ENCODE results near the gene ZNF385B.

ZNF385B gene

DNA sequence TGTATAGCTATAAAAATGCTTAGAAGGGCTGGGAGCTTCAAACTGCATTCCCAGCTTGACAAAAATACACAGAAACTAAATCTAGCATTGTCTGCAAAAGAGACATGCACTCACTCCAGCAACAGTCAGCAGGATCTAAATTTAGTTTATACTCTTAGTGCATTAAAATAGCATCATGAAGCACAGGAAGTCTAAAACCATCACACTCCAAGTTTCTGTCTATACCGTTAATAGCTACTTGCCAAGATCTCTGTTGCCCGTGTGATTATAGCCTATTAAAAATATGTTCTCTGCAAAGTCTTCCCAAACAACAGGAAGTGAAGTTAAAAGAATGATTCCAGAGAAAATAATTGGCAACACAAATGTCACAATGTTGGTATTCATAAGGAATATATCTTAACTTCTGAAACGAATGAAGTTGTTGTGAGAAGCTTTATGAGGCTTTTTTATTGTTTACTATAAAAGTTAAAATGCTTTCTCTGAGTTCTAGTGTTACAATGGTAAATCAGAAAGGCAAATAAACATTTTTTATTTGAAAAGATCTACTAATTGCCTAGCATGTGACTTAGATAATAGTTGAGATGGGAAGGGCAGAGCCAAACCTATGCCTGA is 184.2 kb downstream of the ZNF385B start:
- H3K9me3 ChIP-seq (ENCODE audit: severe bottlenecking): no peaks in the 10 kb centered on the region
- TF ChIP-seq, protein P1, sequence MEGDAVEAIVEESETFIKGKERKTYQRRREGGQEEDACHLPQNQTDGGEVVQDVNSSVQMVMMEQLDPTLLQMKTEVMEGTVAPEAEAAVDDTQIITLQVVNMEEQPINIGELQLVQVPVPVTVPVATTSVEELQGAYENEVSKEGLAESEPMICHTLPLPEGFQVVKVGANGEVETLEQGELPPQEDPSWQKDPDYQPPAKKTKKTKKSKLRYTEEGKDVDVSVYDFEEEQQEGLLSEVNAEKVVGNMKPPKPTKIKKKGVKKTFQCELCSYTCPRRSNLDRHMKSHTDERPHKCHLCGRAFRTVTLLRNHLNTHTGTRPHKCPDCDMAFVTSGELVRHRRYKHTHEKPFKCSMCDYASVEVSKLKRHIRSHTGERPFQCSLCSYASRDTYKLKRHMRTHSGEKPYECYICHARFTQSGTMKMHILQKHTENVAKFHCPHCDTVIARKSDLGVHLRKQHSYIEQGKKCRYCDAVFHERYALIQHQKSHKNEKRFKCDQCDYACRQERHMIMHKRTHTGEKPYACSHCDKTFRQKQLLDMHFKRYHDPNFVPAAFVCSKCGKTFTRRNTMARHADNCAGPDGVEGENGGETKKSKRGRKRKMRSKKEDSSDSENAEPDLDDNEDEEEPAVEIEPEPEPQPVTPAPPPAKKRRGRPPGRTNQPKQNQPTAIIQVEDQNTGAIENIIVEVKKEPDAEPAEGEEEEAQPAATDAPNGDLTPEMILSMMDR (IDR thresholded peaks at IDR 0.05; ENCODE audit: low read depth, low read length): no peak
- no peaks in the 10 kb centered on the region for H3K27me3 ChIP-seq (ENCODE audit: insufficient read depth, low read depth, severe bottlenecking)
- no peak for DNase-seq
- H3K4me3 ChIP-seq (ENCODE audit: low read depth, low read length): no peak overlapping the region
- no peaks in the 10 kb centered on the region for H3K36me3 ChIP-seq
- H3K27ac ChIP-seq: no peak overlapping the region

DNA sequence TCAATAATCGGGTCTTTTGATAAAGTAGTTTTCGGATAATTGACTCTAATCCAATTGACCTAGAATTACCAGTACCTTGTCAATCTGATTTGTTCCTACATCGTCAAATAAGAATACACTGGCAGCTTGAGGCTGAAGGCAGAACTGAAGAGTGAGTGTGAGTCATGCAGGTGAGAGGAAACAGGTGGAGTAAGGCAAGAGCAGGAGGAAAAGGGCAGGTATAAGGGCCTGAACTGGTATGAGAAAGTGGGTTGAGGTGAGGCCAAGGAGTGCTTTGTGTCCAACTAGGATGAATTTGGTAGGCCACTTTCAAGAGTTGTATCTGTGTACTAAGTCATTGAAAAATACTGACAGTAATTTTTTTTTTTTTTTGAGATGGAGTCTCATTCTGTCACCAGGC is 186.0 kb downstream of the ZNF385B start:
- no peak for DNase-seq

DNA sequence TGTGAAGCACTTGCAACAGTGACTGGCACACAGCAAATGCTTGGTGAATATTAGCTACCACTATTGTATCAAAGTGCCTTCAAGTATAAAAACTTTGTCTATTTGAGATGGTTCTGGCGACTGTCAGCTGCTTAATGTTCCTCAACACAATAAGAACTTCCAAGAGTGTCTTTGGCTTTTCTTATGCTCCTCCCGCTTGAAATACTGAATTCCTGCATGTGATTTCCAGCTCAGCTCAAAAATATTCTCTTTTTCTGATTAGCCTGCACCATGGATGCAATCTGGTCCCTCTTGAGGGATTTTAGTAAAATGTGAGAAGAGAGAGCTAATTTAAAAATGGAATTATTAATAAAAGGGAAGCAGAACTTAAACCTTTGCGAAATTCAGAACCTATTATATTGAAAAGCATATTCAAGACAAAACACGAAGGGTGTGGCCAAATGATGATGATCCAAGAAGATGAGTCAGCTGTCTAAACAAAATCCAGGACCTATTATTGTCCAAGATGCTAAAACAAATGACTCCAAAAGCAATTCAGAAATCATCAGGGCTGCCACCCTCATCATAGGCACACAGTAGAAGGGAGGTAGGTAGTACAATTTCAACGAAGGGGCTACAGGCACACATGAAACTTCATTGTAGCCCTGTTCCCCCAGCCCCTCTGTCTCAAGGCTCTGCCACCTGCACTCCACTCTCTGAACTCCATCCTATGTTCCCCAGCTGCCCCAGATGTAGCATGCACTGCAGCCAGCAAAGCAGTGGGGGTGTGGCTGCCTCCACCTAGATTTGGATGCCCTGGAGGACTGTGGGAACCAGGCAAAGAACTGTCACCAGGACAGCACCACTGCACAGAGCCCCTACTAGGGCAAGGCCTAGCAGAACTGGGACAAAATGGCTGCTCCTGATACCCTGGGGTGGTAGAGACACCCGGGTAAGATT is 190.1 kb downstream of the ZNF385B start:
- TF ChIP-seq, protein P1 (IDR thresholded peaks at IDR 0.05; ENCODE audit: low read depth, low read length): no peak
- no peaks in the 10 kb centered on the region for H3K27me3 ChIP-seq (ENCODE audit: insufficient read depth, low read depth, severe bottlenecking)
- H3K36me3 ChIP-seq: no peaks in the 10 kb centered on the region
- H3K27ac ChIP-seq: no peak overlapping the region
- DNase-seq: no peak
- H3K9me3 ChIP-seq (ENCODE audit: severe bottlenecking): no peaks in the 10 kb centered on the region
- H3K4me3 ChIP-seq (ENCODE audit: low read depth, low read length): no peak overlapping the region

More for the DNA sequence above, 186.0 kb downstream of the ZNF385B start:
- Histone ChIP-seq H3K27me3 (ENCODE audit: insufficient read depth, low read depth, severe bottlenecking) (no peaks in the 10 kb centered on the region), H3K4me3 (ENCODE audit: low read depth, low read length) (no peak overlapping the region), H3K27ac (no peak overlapping the region), H3K9me3 (ENCODE audit: severe bottlenecking) (no peaks in the 10 kb centered on the region), H3K36me3 (no peaks in the 10 kb centered on the region)
- TF ChIP-seq, protein P1 (IDR thresholded peaks at IDR 0.05; ENCODE audit: low read depth, low read length): no peak

DNA sequence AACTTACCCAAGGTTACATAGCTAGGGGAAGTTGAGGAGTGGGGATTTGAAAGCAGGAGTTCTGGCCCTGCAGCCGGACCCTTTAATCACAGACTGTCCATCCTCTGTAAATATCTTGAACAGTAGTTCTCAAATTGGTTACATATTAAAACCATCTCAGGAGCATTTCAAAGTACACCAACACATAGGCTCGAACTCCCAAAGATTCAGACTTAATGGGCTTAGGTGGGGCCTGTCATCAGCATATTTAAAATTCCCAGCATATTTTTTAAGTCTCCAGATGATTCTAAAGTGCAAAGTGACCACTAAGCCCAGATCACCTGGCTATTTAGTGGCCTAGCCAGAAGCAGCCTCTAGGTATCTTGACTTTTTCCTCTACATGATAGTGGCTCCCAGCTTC is 192.2 kb downstream of the ZNF385B start:
- no peaks in the 10 kb centered on the region for H3K9me3 ChIP-seq (ENCODE audit: severe bottlenecking)
- no peak overlapping the region for H3K4me3 ChIP-seq (ENCODE audit: low read depth, low read length)
- TF ChIP-seq, protein P1 (IDR thresholded peaks at IDR 0.05; ENCODE audit: low read depth, low read length): no peak
- H3K27me3 ChIP-seq (ENCODE audit: insufficient read depth, low read depth, severe bottlenecking): no peaks in the 10 kb centered on the region
- H3K36me3 ChIP-seq: no peaks in the 10 kb centered on the region
- no peak overlapping the region for H3K27ac ChIP-seq
- DNase-seq: no peak

DNA sequence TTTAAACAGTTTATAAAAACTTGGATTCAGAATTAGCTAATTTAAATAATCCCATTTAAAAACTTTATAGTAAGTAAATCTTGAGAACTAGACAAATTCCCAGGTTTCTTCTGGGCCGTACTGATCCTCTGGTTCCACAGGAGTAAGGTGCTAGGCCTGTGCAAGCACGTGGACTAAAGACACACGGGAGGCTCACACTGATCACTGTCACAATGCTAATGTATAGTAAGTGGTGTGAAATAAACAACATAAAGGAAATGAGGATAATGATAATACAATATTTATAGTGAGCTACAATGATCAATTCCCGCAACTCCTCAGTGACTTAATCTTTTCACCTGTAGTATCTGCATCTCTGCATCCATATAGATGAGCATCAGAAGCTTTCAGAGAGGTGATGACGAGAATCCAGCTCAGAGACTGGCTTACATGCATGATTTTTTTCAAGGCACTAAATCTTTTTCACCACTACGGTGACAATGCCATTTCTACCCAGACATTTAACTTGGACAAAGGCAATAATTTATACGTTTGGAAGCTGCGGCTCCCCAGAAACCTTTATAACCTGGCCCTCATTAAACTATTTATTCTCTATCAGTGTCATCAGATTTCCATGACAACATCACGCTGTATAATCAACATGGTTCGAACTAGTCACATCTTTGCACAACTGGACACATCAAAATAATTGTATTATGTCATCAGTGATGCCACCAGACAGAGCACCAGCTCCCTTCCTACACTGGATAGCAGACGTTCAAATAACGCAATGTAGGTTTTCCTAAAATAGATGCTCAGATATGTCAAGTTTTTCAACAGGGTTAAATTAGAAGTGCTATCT is 196.2 kb downstream of the ZNF385B start:
- no peak overlapping the region for H3K27ac ChIP-seq
- no peaks in the 10 kb centered on the region for H3K36me3 ChIP-seq
- H3K27me3 ChIP-seq (ENCODE audit: insufficient read depth, low read depth, severe bottlenecking): no peaks in the 10 kb centered on the region
- no peak for DNase-seq
- no peaks in the 10 kb centered on the region for H3K9me3 ChIP-seq (ENCODE audit: severe bottlenecking)
- TF ChIP-seq, protein P1 (IDR thresholded peaks at IDR 0.05; ENCODE audit: low read depth, low read length): no peak
- no peak overlapping the region for H3K4me3 ChIP-seq (ENCODE audit: low read depth, low read length)

Data from WERI-Rb-1 (cell line).